K562 (cell line): Measurements from ENCODE around the gene STK11.

ENCODE experiments used
- ZNF551 ChIP-seq: fragments of 250-450 bp; sonication (Bioruptor Pico); IDR thresholded peaks from 2 replicates; pipeline ENCODE4 v1.5.0; 2021; ENCODE audit warnings: mild to moderate bottlenecking, moderate library complexity
- TF ChIP-seq, protein P1 (sequence below): IDR thresholded peaks from 2 replicates; pipeline ENCODE4 v1.6.1; 2016; ENCODE audit warnings: missing genetic modification characterization, missing compliant biosample characterization

DNA sequence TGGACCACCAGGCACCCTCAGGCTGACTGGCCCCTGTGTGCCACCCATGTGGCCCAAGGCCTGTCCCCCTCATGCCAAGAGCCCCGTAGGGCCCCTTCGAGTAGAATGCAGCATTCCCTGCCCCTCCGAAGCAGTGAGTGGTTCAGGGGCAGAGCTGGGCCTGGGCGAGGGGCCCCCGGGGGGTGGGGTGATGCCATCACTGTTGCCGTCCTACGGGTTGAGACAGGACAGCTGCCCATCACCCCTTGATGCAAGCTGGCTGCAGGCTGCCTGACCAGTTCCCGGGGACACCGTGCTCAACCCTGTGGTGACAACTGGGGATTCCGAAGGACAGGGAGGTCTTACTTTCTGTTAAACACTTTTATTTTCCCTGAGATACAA is 36.2 kb upstream of the STK11 start:
- no peak for TF ChIP-seq ZNF551 (CRISPR knock-in tag)
- TF ChIP-seq, protein P1, sequence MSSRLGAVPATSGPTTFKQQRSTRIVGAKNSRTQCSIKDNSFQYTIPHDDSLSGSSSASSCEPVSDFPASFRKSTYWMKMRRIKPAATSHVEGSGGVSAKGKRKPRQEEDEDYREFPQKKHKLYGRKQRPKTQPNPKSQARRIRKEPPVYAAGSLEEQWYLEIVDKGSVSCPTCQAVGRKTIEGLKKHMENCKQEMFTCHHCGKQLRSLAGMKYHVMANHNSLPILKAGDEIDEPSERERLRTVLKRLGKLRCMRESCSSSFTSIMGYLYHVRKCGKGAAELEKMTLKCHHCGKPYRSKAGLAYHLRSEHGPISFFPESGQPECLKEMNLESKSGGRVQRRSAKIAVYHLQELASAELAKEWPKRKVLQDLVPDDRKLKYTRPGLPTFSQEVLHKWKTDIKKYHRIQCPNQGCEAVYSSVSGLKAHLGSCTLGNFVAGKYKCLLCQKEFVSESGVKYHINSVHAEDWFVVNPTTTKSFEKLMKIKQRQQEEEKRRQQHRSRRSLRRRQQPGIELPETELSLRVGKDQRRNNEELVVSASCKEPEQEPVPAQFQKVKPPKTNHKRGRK (tag), result no peak
